Tibial nerve (tissue), 4 donors: ENCODE measurements around the gene CCDC70. TPM values are rescaled to one million over a fixed set of nuclear protein-coding genes. Genes with fewer than 3 reads are reported as not detected.
"Not testable (repeated sequence)": the region's sequence is repeated elsewhere in the genome, so short reads cannot be mapped to it uniquely, and the experiment has no call there.

Source experiments
- DNase-seq, 2 donors: peaks; one replicate each; pipeline ENCODE4 v3.0.0-alpha.2; 2019; ENCODE audit warnings: low spot score in 2 of 2
- H3K27ac ChIP-seq, 4 donors: fragments of 200-600 bp; sonication (generic) in 3 of 4; one replicate each; pipeline ENCODE4 v1.5.1; 2017 to 2019; ENCODE audit warnings: mild to moderate bottlenecking in 1 of 4
- H3K27me3 ChIP-seq, 2 donors: fragments of 200-600 bp; sonication (generic) in 1 of 2; one replicate each; pipeline versions ENCODE4 v1.5.1 to v1.6.0; 2017 to 2019
- H3K36me3 ChIP-seq, 3 donors: fragments of 200-600 bp; sonication (generic); one replicate each; pipeline ENCODE4 v1.5.1; 2018 to 2019
- H3K4me1 ChIP-seq, 4 donors: fragments of 200-600 bp; sonication (generic) in 3 of 4; one replicate each; pipeline ENCODE4 v1.5.1; 2017 to 2019
- H3K4me3 ChIP-seq, 4 donors: fragments of 200-600 bp; sonication (generic) in 3 of 4; one replicate each; pipeline ENCODE4 v1.5.1; 2017 to 2019; ENCODE audit warnings: mild to moderate bottlenecking in 1 of 4, moderate library complexity in 1 of 4
- H3K9me3 ChIP-seq, 4 donors: fragments of 200-600 bp; sonication (generic) in 3 of 4; one replicate each; pipeline ENCODE4 v1.5.1; 2017 to 2019
- CTCF ChIP-seq, 5 experiments: fragments of 200-600 bp in 3 of 5; fragments of 450-650 bp in 2 of 5; sonication (generic) in 3 of 5; IDR thresholded peaks; one replicate each; pipeline ENCODE4 v1.5.1; 2016 to 2019; ENCODE audit warnings: antibody characterized with exemption in 5 of 5, mild to moderate bottlenecking in 3 of 5, moderate library complexity in 2 of 5
- EP300 ChIP-seq, 2 donors: sonication (generic); formaldehyde crosslinking; IDR thresholded peaks; one replicate each; pipeline ENCODE4 v1.6.1; 2017; ENCODE audit warnings: antibody characterized with exemption in 2 of 2, mild to moderate bottlenecking in 1 of 2
- POLR2A ChIP-seq, 2 donors: fragments of 450-650 bp; IDR thresholded peaks; one replicate each; pipeline ENCODE4 v1.6.1; 2017; ENCODE audit warnings: antibody characterized with exemption in 2 of 2, mild to moderate bottlenecking in 2 of 2, moderate library complexity in 2 of 2
- WGBS, 2 donors: methylation state at CpG; one replicate each; pipeline ENCODE4 v1.1.5; 2018; 5-methylcytosine and 5-hydroxymethylcytosine counted together
- total RNA-seq, 4 donors: library from RNA; depleted of rRNA; stranded (reverse); fragments of >200 nt; gene quantifications; one replicate each; pipeline ENCODE4 v1.1.0, GENCODE V29; 2016

The CCDC70 gene
- total RNA-seq, 4 donors from 2014 or later: not detected

GRCh38 chr13:51907040-51907732, 45.4 kb downstream of the CCDC70 start:
- TF ChIP-seq CTCF (IDR thresholded peaks at IDR 0.05) (no peak), POLR2A (IDR thresholded peaks at IDR 0.05) (no peak), EP300 (IDR thresholded peaks at IDR 0.05) (no peak)
- Histone ChIP-seq H3K27ac (no peak overlapping the region), H3K36me3 (no peaks in the 10 kb centered on the region), H3K9me3 (no peaks in the 10 kb centered on the region), H3K4me1 (no peaks in the 10 kb centered on the region), H3K4me3 (no peak overlapping the region), H3K27me3 (no peaks in the 10 kb centered on the region)
- DNase-seq: no peak
- 72 to 76% methylated on average over 8 of the region's 8 CpGs for WGBS, 2 donors

GRCh38 chr13:51909265-51909664, 47.5 kb downstream of the CCDC70 start:
- 80 to 95% methylated on average over 5 of the region's 5 CpGs for WGBS, 2 donors

GRCh38 chr13:51910508-51910907, 48.7 kb downstream of the CCDC70 start:
- Histone ChIP-seq H3K4me1 (no peaks in the 10 kb centered on the region), H3K4me3 (no peak overlapping the region), H3K27ac (no peak overlapping the region), H3K36me3 (no peaks in the 10 kb centered on the region), H3K27me3 (no peaks in the 10 kb centered on the region), H3K9me3 (no peaks in the 10 kb centered on the region)
- DNase-seq: no peak
- TF ChIP-seq CTCF (IDR thresholded peaks at IDR 0.05): no peak
- no peak for TF ChIP-seq POLR2A (IDR thresholded peaks at IDR 0.05)
- TF ChIP-seq EP300 (IDR thresholded peaks at IDR 0.05): no peak
- WGBS, 2 donors: 78 to 92% methylated on average over 8 to 12 of the region's 12 CpGs

More at GRCh38 chr13:51909265-51909664, 47.5 kb downstream of the CCDC70 start:
- H3K36me3 ChIP-seq, H3K4me3 ChIP-seq, H3K4me1 ChIP-seq, H3K27ac ChIP-seq, DNase-seq, H3K9me3 ChIP-seq, H3K27me3 ChIP-seq: not testable (repeated sequence)

GRCh38 chr13:51912091-51912490, 50.3 kb downstream of the CCDC70 start:
- Histone ChIP-seq H3K27ac (no peak overlapping the region), H3K4me1 (no peaks in the 10 kb centered on the region), H3K36me3 (no peaks in the 10 kb centered on the region), H3K4me3 (no peak overlapping the region), H3K9me3 (no peaks in the 10 kb centered on the region), H3K27me3 (no peaks in the 10 kb centered on the region)
- 59 to 63% methylated on average over 10 of the region's 10 CpGs for WGBS, 2 donors
- TF ChIP-seq EP300 (IDR thresholded peaks at IDR 0.05) (no peak), POLR2A (IDR thresholded peaks at IDR 0.05) (no peak), CTCF (IDR thresholded peaks at IDR 0.05) (no peak)
- DNase-seq: no peak

GRCh38 chr13:51912511-51913225, 50.9 kb downstream of the CCDC70 start:
- Histone ChIP-seq H3K27ac (no peak overlapping the region), H3K36me3 (no peaks in the 10 kb centered on the region), H3K9me3 (no peaks in the 10 kb centered on the region), H3K4me1 (no peaks in the 10 kb centered on the region), H3K4me3 (no peak overlapping the region), H3K27me3 (no peaks in the 10 kb centered on the region)
- no peak for DNase-seq
- whole genome bisulfite sequencing, 2 donors: 59 to 67% methylated on average over 11 of the region's 11 CpGs
- TF ChIP-seq CTCF (IDR thresholded peaks at IDR 0.05) (no peak), EP300 (IDR thresholded peaks at IDR 0.05) (no peak), POLR2A (IDR thresholded peaks at IDR 0.05) (no peak)
